OCI-LY3 (cell line): Measurements from ENCODE around the gene PHF20.
"Not testable (repeated sequence)": the region's sequence is repeated elsewhere in the genome, so short reads cannot be mapped to it uniquely, and the experiment has no call there.

ENCODE experiments used
- H2AFZ ChIP-seq: fragments of 200-600, 300-600 bp; shearing (Covaris generic); 2 replicates; pipeline ENCODE4 v1.6.0; 2014; ENCODE audit warnings: antibody characterized with exemption, low read depth, low read length
- H3K27ac ChIP-seq: fragments of 200-600, 300-600 bp; sonication (generic); 2 replicates; pipeline ENCODE4 v1.5.1; 2014; ENCODE audit warnings: mild to moderate bottlenecking, low read length, moderate library complexity, mixed read lengths
- H3K27me3 ChIP-seq: fragments of 200-600, 300-600 bp; sonication (generic); 2 replicates; pipeline ENCODE4 v1.6.1; 2014; ENCODE audit warnings: low read depth, low read length, mixed read lengths
- H3K36me3 ChIP-seq: fragments of 200-600, 300-600 bp; sonication (generic); replicated peaks from 2 replicates; pipeline ENCODE3; 2014; ENCODE audit warnings: low read depth, low read length, mixed read lengths
- H3K4me1 ChIP-seq: fragments of 300-600, 200-600 bp; sonication (generic); 2 replicates; pipeline ENCODE4 v1.6.1; 2014; ENCODE audit warnings: low read length, mixed read lengths
- H3K4me2 ChIP-seq: fragments of 200-600, 300-600 bp; sonication (generic); 2 replicates; pipeline ENCODE4 v1.6.1; 2014; ENCODE audit warnings: low read length, mixed read lengths
- H3K4me3 ChIP-seq: fragments of 300-600, 200-600 bp; sonication (generic); 2 replicates; pipeline ENCODE4 v1.5.1; 2014; ENCODE audit warnings: antibody characterized with exemption, mild to moderate bottlenecking, low read length, moderate library complexity
- H3K79me2 ChIP-seq: fragments of 300-600, 200-600 bp; shearing (Covaris generic); 2 replicates; pipeline ENCODE4 v1.6.1; 2014; ENCODE audit warnings: mild to moderate bottlenecking, low read length, mixed read lengths
- H3K9ac ChIP-seq: fragments of 300-600, 200-600 bp; shearing (Covaris generic); 2 replicates; pipeline ENCODE4 v1.6.0; 2014; ENCODE audit warnings: mild to moderate bottlenecking, low read length, moderate library complexity
- H3K9me3 ChIP-seq: fragments of 200-600, 300-600 bp; shearing (Covaris generic); 2 replicates; pipeline ENCODE4 v1.6.1; 2014; ENCODE audit warnings: low read length, mixed read lengths; ENCODE audit not compliant: insufficient read depth
- H4K20me1 ChIP-seq: fragments of 200-600, 300-600 bp; sonication (generic); 2 replicates; pipeline ENCODE4 v1.6.1; 2016; ENCODE audit warnings: low read length, mixed read lengths; ENCODE audit not compliant: insufficient read depth
- EZH2phosphoT487 ChIP-seq: fragments of 200-600 bp; shearing (Covaris generic); IDR thresholded peaks from 2 replicates; pipeline ENCODE4 v1.6.1; 2018; ENCODE audit warnings: antibody characterized with exemption, mixed run types, low read depth
- TF ChIP-seq, protein P1 (sequence below): fragments of 200-600, 300-600 bp; sonication (generic); IDR thresholded peaks from 2 replicates; pipeline ENCODE4 v1.5.1; 2014; ENCODE audit warnings: antibody characterized with exemption, low read length, low read depth

The PHF20 gene

DNA sequence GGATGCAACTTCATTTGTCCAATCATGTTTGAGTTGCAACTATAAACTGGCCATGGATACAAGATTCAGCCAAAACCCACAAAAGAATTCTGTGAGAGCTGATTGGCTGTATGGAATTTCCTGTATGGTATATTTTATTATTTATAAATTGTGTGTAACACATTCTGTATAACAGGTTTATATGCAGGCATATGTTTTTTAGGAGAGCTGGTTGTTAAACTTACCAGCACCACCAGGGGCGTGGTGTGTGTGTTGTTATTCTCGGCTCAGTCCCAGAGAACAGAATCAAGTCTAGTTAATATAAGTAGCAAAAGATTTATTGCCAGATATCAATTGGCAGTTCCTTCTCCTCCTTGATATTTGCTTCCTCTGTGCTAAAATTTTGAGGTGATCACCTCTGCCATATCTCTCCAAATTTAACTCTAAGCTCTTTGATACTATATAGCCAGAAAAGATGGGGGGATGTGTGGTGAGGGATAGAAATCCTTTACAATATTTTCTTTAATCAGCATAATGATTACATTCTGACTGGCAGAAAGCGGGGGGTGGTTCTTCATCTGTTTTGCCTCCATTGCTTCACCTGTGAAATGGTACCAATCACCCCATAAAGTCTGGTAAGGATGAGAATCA is 219.4 kb downstream of the PHF20 start:
- Histone ChIP-seq H4K20me1 (no peaks in the 10 kb centered on the region), H3K27me3 (peaks cover 17% of the 10 kb centered on the region), H2AFZ (no peak overlapping the region), H3K79me2 (no peaks in the 10 kb centered on the region), H3K36me3 (no peaks in the 10 kb centered on the region), H3K4me2 (no peak overlapping the region), H3K9ac (no peak overlapping the region), H3K27ac (no peak overlapping the region), H3K4me1 (peaks cover 7% of the 10 kb centered on the region; the same call in 1 of the 2 replicates), H3K4me3 (no peak overlapping the region), H3K9me3 (no peaks in the 10 kb centered on the region)
- no peak for TF ChIP-seq EZH2phosphoT487
- TF ChIP-seq, protein P1, sequence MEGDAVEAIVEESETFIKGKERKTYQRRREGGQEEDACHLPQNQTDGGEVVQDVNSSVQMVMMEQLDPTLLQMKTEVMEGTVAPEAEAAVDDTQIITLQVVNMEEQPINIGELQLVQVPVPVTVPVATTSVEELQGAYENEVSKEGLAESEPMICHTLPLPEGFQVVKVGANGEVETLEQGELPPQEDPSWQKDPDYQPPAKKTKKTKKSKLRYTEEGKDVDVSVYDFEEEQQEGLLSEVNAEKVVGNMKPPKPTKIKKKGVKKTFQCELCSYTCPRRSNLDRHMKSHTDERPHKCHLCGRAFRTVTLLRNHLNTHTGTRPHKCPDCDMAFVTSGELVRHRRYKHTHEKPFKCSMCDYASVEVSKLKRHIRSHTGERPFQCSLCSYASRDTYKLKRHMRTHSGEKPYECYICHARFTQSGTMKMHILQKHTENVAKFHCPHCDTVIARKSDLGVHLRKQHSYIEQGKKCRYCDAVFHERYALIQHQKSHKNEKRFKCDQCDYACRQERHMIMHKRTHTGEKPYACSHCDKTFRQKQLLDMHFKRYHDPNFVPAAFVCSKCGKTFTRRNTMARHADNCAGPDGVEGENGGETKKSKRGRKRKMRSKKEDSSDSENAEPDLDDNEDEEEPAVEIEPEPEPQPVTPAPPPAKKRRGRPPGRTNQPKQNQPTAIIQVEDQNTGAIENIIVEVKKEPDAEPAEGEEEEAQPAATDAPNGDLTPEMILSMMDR, result peak; percentile 45

DNA sequence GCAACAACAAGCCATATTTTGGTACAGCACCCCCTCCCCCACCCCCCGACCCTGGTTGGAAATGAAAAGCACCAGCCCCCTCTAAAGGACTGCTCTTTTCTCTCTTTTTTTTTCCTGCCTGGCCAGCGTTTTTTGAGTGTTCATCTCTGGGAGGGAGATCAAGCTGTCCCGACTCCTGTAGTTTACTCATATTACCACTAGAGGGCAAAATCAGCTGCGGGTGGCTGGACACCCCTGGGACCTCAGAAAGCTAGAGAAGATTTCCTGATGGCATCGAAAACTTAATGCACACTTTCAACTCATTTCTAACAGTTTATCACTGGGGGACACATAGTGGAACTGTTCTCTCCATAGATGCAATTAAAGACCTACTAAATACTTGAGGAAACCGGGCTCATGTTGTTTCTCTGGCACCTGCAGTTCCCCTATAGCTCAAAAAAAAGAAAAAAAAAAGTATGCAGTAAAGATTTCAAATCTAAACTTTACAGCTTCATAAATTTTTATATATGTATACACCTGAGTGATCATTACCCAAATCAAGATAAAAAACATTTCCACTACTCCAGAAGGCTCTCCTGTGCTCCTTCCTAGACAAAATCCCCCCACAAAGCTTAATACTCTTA is 221.0 kb downstream of the PHF20 start:
- no peaks in the 10 kb centered on the region for H3K9me3 ChIP-seq
- H2AFZ ChIP-seq, result 0 out of 2 replicates have a peak overlapping the region, but pooled peaks have one; percentile 9
- TF ChIP-seq EZH2phosphoT487, result no peak
- TF ChIP-seq, protein P1, result peak; percentile 93
- peak overlapping the region; percentile 71 for H3K4me2 ChIP-seq
- H3K4me1 ChIP-seq, result peaks cover 7% of the 10 kb centered on the region; the same call in 1 of the 2 replicates
- H4K20me1 ChIP-seq, result no peaks in the 10 kb centered on the region
- no peak overlapping the region for H3K9ac ChIP-seq
- H3K4me3 ChIP-seq, result peak overlapping the region; percentile 51
- no peaks in the 10 kb centered on the region for H3K36me3 ChIP-seq
- H3K27ac ChIP-seq, result no peak overlapping the region
- no peaks in the 10 kb centered on the region for H3K79me2 ChIP-seq
- peaks cover 17% of the 10 kb centered on the region for H3K27me3 ChIP-seq

DNA sequence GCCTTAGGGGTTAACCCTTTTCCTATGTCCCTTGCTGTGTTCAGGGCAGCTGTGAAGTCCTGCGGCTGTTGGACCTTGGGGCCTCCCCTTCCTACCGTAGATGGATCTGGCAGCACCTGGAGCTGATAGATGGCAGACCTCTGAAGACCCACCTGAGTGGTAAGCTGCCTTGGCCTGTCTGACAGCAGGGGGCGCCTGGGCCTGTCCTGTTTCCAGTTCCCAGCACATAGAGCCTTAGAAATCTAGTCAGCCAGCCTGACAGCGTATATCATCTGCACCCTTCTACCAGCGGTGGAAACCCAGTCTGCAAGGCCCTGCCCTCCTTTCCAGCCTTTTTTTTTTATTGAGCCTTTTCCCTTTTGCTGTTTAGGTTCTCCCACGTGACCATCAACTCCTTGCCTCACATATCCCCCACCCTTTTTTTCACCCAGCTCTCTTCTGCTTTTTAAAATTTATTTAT is 223.2 kb downstream of the PHF20 start:
- Histone ChIP-seq H2AFZ (no peak overlapping the region), H3K27ac (no peak overlapping the region), H4K20me1 (no peaks in the 10 kb centered on the region), H3K4me3 (no peak overlapping the region), H3K4me2 (no peak overlapping the region), H3K9ac (no peak overlapping the region), H3K9me3 (no peaks in the 10 kb centered on the region), H3K36me3 (no peaks in the 10 kb centered on the region), H3K79me2 (no peaks in the 10 kb centered on the region), H3K4me1 (peaks cover 7% of the 10 kb centered on the region; the same call in 1 of the 2 replicates), H3K27me3 (peaks cover 6% of the 10 kb centered on the region; the same call in 1 of the 2 replicates)
- TF ChIP-seq, protein P1, result peak; percentile 98
- no peak for TF ChIP-seq EZH2phosphoT487

DNA sequence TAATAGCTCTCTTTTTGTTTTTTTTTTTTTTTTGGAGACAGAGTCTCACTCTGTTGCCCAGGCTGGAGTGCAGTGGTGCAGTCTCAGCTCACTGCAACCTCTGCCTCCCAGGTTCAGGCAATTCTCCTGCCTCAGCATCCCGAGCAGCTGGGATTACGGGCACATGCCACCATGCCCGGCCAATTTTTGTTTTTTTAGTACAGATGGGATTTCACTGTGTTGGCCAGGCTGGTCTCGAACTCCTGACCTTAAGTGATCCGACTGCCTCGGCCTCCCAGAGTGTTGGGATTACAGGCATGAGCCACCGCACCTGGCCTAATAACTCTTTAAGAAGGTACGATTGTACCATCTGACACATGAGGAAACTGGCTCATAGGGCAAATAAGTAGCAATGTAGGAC is 224.7 kb downstream of the PHF20 start:
- H3K79me2 ChIP-seq, H3K27me3 ChIP-seq, H3K9me3 ChIP-seq: not testable (repeated sequence)

More for the DNA sequence above, 224.7 kb downstream of the PHF20 start:
- H3K4me2 ChIP-seq, H3K27ac ChIP-seq, H3K36me3 ChIP-seq, H2AFZ ChIP-seq, H3K4me1 ChIP-seq, H3K4me3 ChIP-seq, H4K20me1 ChIP-seq, H3K9ac ChIP-seq: not testable (repeated sequence)
